ENCODE data around the gene ATG2A. TPM values are rescaled to one million over a fixed set of nuclear protein-coding genes. Genes with fewer than 3 reads are reported as not detected.
A peak's percentile ranks its signal among the peaks of the same experiment; 100 is the strongest.

The ATG2A gene
- total RNA-seq, 2 donors from 2014 or later = 30.6 to 32.8 TPM

GRCh38 chr11:64864473-64865285, 52.3 kb downstream of the ATG2A start:
- H3K36me3 ChIP-seq = peaks cover 4% of the 10 kb centered on the region
- no peak for DNase-seq
- H3K27me3 ChIP-seq = no peaks in the 10 kb centered on the region
- peak overlapping the region; percentile 64 to 70 for H3K9ac ChIP-seq (ENCODE audit: low read depth in 2 of 2, low read length in 2 of 2)
- peak overlapping the region; percentile 75 for H3K27ac ChIP-seq
- peaks cover 26% of the 10 kb centered on the region for H3K4me1 ChIP-seq
- no peak for TF ChIP-seq CTCF (IDR thresholded peaks at IDR 0.05)
- no peaks in the 10 kb centered on the region for H3K9me3 ChIP-seq
- H3K4me3 ChIP-seq = no peak overlapping the region
- intact Hi-C loops (cut with DNase I) = no loop called here

- Histone ChIP-seq H3K27me3 (no peaks in the 10 kb centered on the region), H3K27ac (peak overlapping the region; percentile 75), H3K4me3 (no peak overlapping the region), H3K9ac (ENCODE audit: low read depth in 2 of 2, low read length in 2 of 2) (peak overlapping the region; percentile 64 to 70), H3K4me1 (peaks cover 25% of the 10 kb centered on the region), H3K9me3 (no peaks in the 10 kb centered on the region), H3K36me3 (peaks cover 6% of the 10 kb centered on the region)
- intact Hi-C loops (cut with DNase I) = no loop called here
- TF ChIP-seq CTCF (IDR thresholded peaks at IDR 0.05) = no peak
- no peak for DNase-seq
Measured at GRCh38 chr11:64864135-64864472, 52.9 kb downstream of the ATG2A start.

- peaks cover 25% of the 10 kb centered on the region for H3K4me1 ChIP-seq
- DNase-seq = no peak
- H3K36me3 ChIP-seq = peaks cover 6% of the 10 kb centered on the region
- intact Hi-C loops (cut with DNase I) = no loop called here
- H3K27me3 ChIP-seq = no peaks in the 10 kb centered on the region
- H3K27ac ChIP-seq = peak overlapping the region; percentile 75
- H3K9me3 ChIP-seq = no peaks in the 10 kb centered on the region
- H3K4me3 ChIP-seq = no peak overlapping the region
- H3K9ac ChIP-seq (ENCODE audit: low read depth in 2 of 2, low read length in 2 of 2) = peak overlapping the region; percentile 64 to 74
- no peak for TF ChIP-seq CTCF (IDR thresholded peaks at IDR 0.05)
Measured at GRCh38 chr11:64863391-64864060, 53.5 kb downstream of the ATG2A start.

- peaks cover 6% of the 10 kb centered on the region for H3K36me3 ChIP-seq
- intact Hi-C loops (cut with DNase I) = no loop called here
- no peaks in the 10 kb centered on the region for H3K9me3 ChIP-seq
- H3K4me1 ChIP-seq = peaks cover 25% of the 10 kb centered on the region
- H3K9ac ChIP-seq (ENCODE audit: low read depth in 2 of 2, low read length in 2 of 2) = peak overlapping the region; percentile 50 to 74
- no peak for DNase-seq
- TF ChIP-seq CTCF (IDR thresholded peaks at IDR 0.05) = no peak
- H3K27me3 ChIP-seq = no peaks in the 10 kb centered on the region
- H3K27ac ChIP-seq = peak overlapping the region; percentile 75
- H3K4me3 ChIP-seq = no peak overlapping the region
Measured at GRCh38 chr11:64862987-64863390, 54.0 kb downstream of the ATG2A start.

- Histone ChIP-seq H3K27ac (peak overlapping the region; percentile 75), H3K4me1 (peaks cover 38% of the 10 kb centered on the region), H3K4me3 (no peak overlapping the region), H3K9ac (ENCODE audit: low read depth in 2 of 2, low read length in 2 of 2) (peak overlapping the region in 1 of 2 donors; percentile 34), H3K36me3 (peaks cover 6% of the 10 kb centered on the region), H3K27me3 (no peaks in the 10 kb centered on the region), H3K9me3 (no peaks in the 10 kb centered on the region)
- no peak for DNase-seq
- no peak for TF ChIP-seq CTCF (IDR thresholded peaks at IDR 0.05)
- intact Hi-C loops (cut with DNase I) = no loop called here
Measured at GRCh38 chr11:64861227-64861975, 55.6 kb downstream of the ATG2A start.
